ENCODE results near the gene CDK5.

DNA sequence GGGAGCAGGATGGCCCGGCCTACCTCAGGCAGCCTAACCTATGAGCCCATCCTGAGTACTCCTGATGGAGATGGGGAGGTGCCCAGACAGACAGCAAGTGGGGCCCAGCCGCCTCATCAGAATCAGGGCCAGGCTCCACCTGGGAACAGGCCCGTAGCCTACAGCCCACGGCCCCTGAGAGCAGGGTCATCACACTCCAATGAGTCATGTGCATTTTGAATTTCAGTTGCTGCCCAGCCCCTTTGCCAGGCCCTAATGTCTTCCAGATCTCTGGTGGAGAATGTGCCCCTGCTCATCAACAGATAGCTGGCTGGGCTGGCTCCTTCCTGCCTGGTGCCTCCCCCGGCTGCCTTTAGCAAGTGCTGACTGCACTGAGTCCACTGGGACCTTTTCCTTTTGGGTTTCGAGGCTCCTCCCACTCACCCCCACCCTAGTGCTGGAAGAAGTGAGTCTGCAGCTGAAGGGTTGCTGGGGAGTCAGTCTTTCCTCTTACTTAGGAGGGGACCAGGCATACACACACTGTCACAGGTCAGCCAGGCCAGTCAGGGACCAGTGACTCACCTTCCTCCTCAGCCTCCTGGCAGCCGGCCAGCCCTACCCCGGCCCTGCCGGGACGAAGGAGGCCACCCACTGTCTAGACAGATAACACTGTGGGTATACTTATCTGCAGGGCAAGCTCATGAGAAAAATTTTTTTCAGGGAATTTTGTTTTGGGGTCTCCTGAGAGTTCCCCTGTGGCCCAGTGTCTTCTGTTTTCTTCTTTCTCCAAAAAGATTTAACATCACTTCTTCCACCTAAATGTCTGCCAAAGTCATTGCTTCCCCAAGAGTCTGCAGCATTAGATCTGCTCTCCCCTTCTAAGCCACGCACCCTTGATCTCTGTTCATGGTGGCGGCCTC is 18.5 kb downstream of the CDK5 start:
- TF ChIP-seq, protein P1, sequence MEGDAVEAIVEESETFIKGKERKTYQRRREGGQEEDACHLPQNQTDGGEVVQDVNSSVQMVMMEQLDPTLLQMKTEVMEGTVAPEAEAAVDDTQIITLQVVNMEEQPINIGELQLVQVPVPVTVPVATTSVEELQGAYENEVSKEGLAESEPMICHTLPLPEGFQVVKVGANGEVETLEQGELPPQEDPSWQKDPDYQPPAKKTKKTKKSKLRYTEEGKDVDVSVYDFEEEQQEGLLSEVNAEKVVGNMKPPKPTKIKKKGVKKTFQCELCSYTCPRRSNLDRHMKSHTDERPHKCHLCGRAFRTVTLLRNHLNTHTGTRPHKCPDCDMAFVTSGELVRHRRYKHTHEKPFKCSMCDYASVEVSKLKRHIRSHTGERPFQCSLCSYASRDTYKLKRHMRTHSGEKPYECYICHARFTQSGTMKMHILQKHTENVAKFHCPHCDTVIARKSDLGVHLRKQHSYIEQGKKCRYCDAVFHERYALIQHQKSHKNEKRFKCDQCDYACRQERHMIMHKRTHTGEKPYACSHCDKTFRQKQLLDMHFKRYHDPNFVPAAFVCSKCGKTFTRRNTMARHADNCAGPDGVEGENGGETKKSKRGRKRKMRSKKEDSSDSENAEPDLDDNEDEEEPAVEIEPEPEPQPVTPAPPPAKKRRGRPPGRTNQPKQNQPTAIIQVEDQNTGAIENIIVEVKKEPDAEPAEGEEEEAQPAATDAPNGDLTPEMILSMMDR (IDR thresholded peaks at IDR 0.05 in 2 of 3, conservative IDR thresholded peaks at IDR 0.05 in 1 of 3; ENCODE audit: control insufficient read depth in 2 of 3, extremely low read depth in 1 of 3, insufficient read depth in 1 of 3, low read depth in 3 of 3, low read length in 3 of 3), result no peak
- TF ChIP-seq POLR2AphosphoS5 (IDR thresholded peaks at IDR 0.05; ENCODE audit: low read length), result no peak
- no peak for TF ChIP-seq NFIC (IDR thresholded peaks at IDR 0.05; ENCODE audit: low read depth, low read length)
- no peak for TF ChIP-seq ZNF24 (IDR thresholded peaks at IDR 0.05)
- TF ChIP-seq CHD2 (IDR thresholded peaks at IDR 0.05; ENCODE audit: borderline replicate concordance, low read depth, low read length), result no peak
- no peak for TF ChIP-seq CBX5 (IDR thresholded peaks at IDR 0.05; ENCODE audit: low read depth)
- TF ChIP-seq YY1 (IDR thresholded peaks at IDR 0.05; ENCODE audit: low read depth, low read length), result no peak
- TF ChIP-seq, protein P2, sequence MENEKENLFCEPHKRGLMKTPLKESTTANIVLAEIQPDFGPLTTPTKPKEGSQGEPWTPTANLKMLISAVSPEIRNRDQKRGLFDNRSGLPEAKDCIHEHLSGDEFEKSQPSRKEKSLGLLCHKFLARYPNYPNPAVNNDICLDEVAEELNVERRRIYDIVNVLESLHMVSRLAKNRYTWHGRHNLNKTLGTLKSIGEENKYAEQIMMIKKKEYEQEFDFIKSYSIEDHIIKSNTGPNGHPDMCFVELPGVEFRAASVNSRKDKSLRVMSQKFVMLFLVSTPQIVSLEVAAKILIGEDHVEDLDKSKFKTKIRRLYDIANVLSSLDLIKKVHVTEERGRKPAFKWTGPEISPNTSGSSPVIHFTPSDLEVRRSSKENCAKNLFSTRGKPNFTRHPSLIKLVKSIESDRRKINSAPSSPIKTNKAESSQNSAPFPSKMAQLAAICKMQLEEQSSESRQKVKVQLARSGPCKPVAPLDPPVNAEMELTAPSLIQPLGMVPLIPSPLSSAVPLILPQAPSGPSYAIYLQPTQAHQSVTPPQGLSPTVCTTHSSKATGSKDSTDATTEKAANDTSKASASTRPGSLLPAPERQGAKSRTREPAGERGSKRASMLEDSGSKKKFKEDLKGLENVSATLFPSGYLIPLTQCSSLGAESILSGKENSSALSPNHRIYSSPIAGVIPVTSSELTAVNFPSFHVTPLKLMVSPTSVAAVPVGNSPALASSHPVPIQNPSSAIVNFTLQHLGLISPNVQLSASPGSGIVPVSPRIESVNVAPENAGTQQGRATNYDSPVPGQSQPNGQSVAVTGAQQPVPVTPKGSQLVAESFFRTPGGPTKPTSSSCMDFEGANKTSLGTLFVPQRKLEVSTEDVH (IDR thresholded peaks at IDR 0.05; ENCODE audit: low read depth, partially characterized antibody), result no peak
- no peak for TF ChIP-seq MAX (IDR thresholded peaks at IDR 0.05; ENCODE audit: low read depth, low read length)
- TF ChIP-seq POLR2A (IDR thresholded peaks at IDR 0.05; ENCODE audit: low read depth, low read length), result no peak
- TF ChIP-seq USF2 (IDR thresholded peaks at IDR 0.05; ENCODE audit: borderline replicate concordance, low read depth, low read length), result no peak
- TF ChIP-seq ZBTB40 (IDR thresholded peaks at IDR 0.05; ENCODE audit: borderline replicate concordance), result no peak
- TF ChIP-seq RFX5 (IDR thresholded peaks at IDR 0.05; ENCODE audit: low read depth, low read length), result no peak
